Measurements from ENCODE around the gene GPBAR1. TPM values are rescaled to one million over a fixed set of nuclear protein-coding genes. Genes with fewer than 3 reads are reported as not detected.

The GPBAR1 gene
- total RNA-seq, 1 donor from 2014 or later = not detected

DNA sequence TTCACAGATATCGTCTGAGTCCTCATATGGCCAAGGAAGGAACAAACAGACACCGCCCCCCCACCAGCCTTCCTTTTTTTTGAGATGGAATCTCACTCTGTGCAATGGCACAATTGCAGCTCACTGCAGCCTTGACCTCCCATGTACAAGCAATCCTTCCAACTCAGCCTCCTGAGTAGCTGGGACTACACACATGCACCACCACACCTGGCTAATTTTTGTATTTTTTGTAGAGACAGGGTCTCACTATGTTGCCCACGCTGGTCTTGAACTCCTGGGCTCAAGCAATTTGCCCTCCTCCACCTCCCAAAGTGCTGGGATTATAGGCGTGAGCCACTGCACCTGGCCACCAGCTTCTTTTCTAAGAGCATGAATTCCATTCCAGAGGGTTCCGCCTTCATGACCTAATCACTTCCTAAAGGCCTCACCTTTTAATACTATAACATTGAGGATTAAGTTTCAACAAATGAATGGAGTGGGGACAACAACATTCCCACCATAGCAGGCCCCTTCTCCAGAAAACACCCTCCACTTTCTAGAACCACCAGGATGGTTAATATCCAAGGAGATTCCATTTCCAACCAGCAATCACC lies 33.7 kb downstream of the GPBAR1 start:
- H3K4me1 Mint-ChIP-seq (ENCODE audit: unreplicated experiment) = peaks cover 30% of the 10 kb centered on the region
- no peak overlapping the region for H3K27ac Mint-ChIP-seq (ENCODE audit: unreplicated experiment)
- H3K4me3 Mint-ChIP-seq (ENCODE audit: unreplicated experiment) = no peak overlapping the region
- no peaks in the 10 kb centered on the region for H3K9me3 Mint-ChIP-seq (ENCODE audit: unreplicated experiment)
- H3K36me3 Mint-ChIP-seq (ENCODE audit: unreplicated experiment) = no peaks in the 10 kb centered on the region
- TF ChIP-seq, protein P1, sequence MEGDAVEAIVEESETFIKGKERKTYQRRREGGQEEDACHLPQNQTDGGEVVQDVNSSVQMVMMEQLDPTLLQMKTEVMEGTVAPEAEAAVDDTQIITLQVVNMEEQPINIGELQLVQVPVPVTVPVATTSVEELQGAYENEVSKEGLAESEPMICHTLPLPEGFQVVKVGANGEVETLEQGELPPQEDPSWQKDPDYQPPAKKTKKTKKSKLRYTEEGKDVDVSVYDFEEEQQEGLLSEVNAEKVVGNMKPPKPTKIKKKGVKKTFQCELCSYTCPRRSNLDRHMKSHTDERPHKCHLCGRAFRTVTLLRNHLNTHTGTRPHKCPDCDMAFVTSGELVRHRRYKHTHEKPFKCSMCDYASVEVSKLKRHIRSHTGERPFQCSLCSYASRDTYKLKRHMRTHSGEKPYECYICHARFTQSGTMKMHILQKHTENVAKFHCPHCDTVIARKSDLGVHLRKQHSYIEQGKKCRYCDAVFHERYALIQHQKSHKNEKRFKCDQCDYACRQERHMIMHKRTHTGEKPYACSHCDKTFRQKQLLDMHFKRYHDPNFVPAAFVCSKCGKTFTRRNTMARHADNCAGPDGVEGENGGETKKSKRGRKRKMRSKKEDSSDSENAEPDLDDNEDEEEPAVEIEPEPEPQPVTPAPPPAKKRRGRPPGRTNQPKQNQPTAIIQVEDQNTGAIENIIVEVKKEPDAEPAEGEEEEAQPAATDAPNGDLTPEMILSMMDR (IDR thresholded peaks at IDR 0.05) = no peak
- DNase-seq (ENCODE audit: extremely low spot score, unreplicated experiment) = no peak
- no peaks in the 10 kb centered on the region for H3K27me3 Mint-ChIP-seq (ENCODE audit: unreplicated experiment)

GRCh38 chr2:218295029-218295428 lies 34.2 kb downstream of the GPBAR1 start:
- Mint-ChIP-seq H3K4me3 (ENCODE audit: unreplicated experiment) (no peak overlapping the region), H3K4me1 (ENCODE audit: unreplicated experiment) (peaks cover 25% of the 10 kb centered on the region), H3K36me3 (ENCODE audit: unreplicated experiment) (no peaks in the 10 kb centered on the region), H3K27me3 (ENCODE audit: unreplicated experiment) (no peaks in the 10 kb centered on the region), H3K9me3 (ENCODE audit: unreplicated experiment) (no peaks in the 10 kb centered on the region), H3K27ac (ENCODE audit: unreplicated experiment) (no peak overlapping the region)
- no peak for DNase-seq (ENCODE audit: extremely low spot score, unreplicated experiment)
- TF ChIP-seq, protein P1 (IDR thresholded peaks at IDR 0.05) = no peak

DNA sequence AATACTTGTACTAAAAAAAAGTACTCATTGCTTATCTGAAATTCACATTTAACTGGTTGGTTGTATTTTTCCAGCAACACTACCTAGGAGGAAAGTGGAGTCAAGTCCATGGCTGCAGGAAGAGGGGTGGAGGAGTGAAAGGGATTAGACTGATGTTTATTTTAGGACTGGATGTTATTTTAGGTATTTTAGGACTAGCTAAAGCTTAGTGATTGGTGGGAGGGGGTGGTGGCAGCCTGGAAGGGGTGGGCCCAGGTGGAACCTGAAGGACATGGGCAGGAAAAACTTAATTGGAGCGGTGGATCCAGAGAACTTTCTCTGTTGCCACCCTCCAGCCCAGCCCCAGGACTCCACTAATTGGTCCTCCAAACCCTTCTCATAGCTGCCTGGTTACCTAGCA lies 35.4 kb downstream of the GPBAR1 start:
- H3K4me1 Mint-ChIP-seq (ENCODE audit: unreplicated experiment) = peaks cover 13% of the 10 kb centered on the region
- H3K4me3 Mint-ChIP-seq (ENCODE audit: unreplicated experiment) = no peak overlapping the region
- no peak for DNase-seq (ENCODE audit: extremely low spot score, unreplicated experiment)
- TF ChIP-seq, protein P1 (IDR thresholded peaks at IDR 0.05) = no peak
- H3K9me3 Mint-ChIP-seq (ENCODE audit: unreplicated experiment) = no peaks in the 10 kb centered on the region
- H3K27ac Mint-ChIP-seq (ENCODE audit: unreplicated experiment) = no peak overlapping the region
- no peaks in the 10 kb centered on the region for H3K36me3 Mint-ChIP-seq (ENCODE audit: unreplicated experiment)
- no peaks in the 10 kb centered on the region for H3K27me3 Mint-ChIP-seq (ENCODE audit: unreplicated experiment)

DNA sequence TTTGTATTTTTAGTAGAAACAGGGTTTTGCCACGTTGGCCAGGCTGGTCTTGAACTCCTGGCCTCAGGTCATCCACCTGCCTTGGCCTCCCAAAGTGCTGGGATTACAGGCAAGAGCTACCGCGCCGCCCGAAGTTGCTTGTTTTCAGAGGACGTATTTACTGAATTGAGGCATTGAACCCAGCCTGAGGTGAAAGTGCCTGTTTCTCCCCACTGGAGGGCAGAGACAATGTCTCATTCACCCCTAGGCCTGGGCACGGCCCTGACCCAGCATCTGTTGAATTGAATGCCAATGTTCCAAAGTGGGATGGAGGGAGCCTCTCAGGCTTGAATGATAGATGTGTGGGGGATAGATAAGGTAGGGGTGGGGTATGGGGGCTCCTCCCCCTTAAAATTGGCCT lies 36.0 kb downstream of the GPBAR1 start:
- Mint-ChIP-seq H3K4me1 (ENCODE audit: unreplicated experiment) (peaks cover 8% of the 10 kb centered on the region), H3K9me3 (ENCODE audit: unreplicated experiment) (no peaks in the 10 kb centered on the region), H3K36me3 (ENCODE audit: unreplicated experiment) (no peaks in the 10 kb centered on the region), H3K27ac (ENCODE audit: unreplicated experiment) (no peak overlapping the region), H3K4me3 (ENCODE audit: unreplicated experiment) (no peak overlapping the region), H3K27me3 (ENCODE audit: unreplicated experiment) (no peaks in the 10 kb centered on the region)
- TF ChIP-seq, protein P1 (IDR thresholded peaks at IDR 0.05) = no peak
- DNase-seq (ENCODE audit: extremely low spot score, unreplicated experiment) = no peak

GRCh38 chr2:218298314-218298875 lies 37.6 kb downstream of the GPBAR1 start:
- H3K4me3 Mint-ChIP-seq (ENCODE audit: unreplicated experiment) = no peak overlapping the region
- no peak overlapping the region for H3K27ac Mint-ChIP-seq (ENCODE audit: unreplicated experiment)
- DNase-seq (ENCODE audit: extremely low spot score, unreplicated experiment) = no peak
- no peaks in the 10 kb centered on the region for H3K36me3 Mint-ChIP-seq (ENCODE audit: unreplicated experiment)
- no peaks in the 10 kb centered on the region for H3K9me3 Mint-ChIP-seq (ENCODE audit: unreplicated experiment)
- H3K4me1 Mint-ChIP-seq (ENCODE audit: unreplicated experiment) = no peaks in the 10 kb centered on the region
- TF ChIP-seq, protein P1 (IDR thresholded peaks at IDR 0.05) = no peak
- no peaks in the 10 kb centered on the region for H3K27me3 Mint-ChIP-seq (ENCODE audit: unreplicated experiment)

Measured in osteocyte (in vitro differentiated cells).